ENCODE data around the gene SLC5A8.
"Not testable (repeated sequence)": the region's sequence is repeated elsewhere in the genome, so short reads cannot be mapped to it uniquely, and the experiment has no call there.

- not testable (repeated sequence) for TF ChIP-seq CEBPB (IDR thresholded peaks at IDR 0.05; ENCODE audit: low read depth); YY1 (IDR thresholded peaks at IDR 0.05; ENCODE audit: extremely low read depth, insufficient replicate concordance, low read depth, low read length); POLR2A (IDR thresholded peaks at IDR 0.05; ENCODE audit: borderline replicate concordance, extremely low read depth, insufficient read depth, insufficient read length); ZBTB33 (IDR thresholded peaks at IDR 0.05; ENCODE audit: extremely low read depth, insufficient replicate concordance, low read length)
- TF ChIP-seq, protein P1, sequence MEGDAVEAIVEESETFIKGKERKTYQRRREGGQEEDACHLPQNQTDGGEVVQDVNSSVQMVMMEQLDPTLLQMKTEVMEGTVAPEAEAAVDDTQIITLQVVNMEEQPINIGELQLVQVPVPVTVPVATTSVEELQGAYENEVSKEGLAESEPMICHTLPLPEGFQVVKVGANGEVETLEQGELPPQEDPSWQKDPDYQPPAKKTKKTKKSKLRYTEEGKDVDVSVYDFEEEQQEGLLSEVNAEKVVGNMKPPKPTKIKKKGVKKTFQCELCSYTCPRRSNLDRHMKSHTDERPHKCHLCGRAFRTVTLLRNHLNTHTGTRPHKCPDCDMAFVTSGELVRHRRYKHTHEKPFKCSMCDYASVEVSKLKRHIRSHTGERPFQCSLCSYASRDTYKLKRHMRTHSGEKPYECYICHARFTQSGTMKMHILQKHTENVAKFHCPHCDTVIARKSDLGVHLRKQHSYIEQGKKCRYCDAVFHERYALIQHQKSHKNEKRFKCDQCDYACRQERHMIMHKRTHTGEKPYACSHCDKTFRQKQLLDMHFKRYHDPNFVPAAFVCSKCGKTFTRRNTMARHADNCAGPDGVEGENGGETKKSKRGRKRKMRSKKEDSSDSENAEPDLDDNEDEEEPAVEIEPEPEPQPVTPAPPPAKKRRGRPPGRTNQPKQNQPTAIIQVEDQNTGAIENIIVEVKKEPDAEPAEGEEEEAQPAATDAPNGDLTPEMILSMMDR (IDR thresholded peaks at IDR 0.05 in 2 of 3, conservative IDR thresholded peaks at IDR 0.05 in 1 of 3; ENCODE audit: borderline replicate concordance in 1 of 3, insufficient read depth in 1 of 3, low read depth in 2 of 3, low read length in 2 of 3): not testable (repeated sequence)
These were observed 64.1 kb downstream of the SLC5A8 start for GRCh38 chr12:101145777-101146431.

Measured in HCT116 (cell line).